H1 (cell line): ENCODE data around the gene IFRD1.

ENCODE experiments used
- CBX8 ChIP-seq: fragments of 300-800, 300-1000 bp; sonication (generic); IDR thresholded peaks from 2 replicates; pipeline ENCODE4 v1.7.1; 2016; ENCODE audit warnings: low read depth, low read length, borderline replicate concordance
- CTCF ChIP-seq, 3 experiments: IDR thresholded peaks; 1 replicate in 2 of 3; 2 replicates in 1 of 3; pipeline versions ENCODE4 v1.5.1 to v1.6.1; 2011; ENCODE audit warnings: low read length in 3 of 3, mild to moderate bottlenecking in 3 of 3, inconsistent platforms in 2 of 3, low read depth in 1 of 3, moderate library complexity in 1 of 3; ENCODE audit not compliant: insufficient read depth in 1 of 3; ENCODE audit errors: control extremely low read depth in 1 of 3
- KDM1A ChIP-seq: fragments of 200-600, 300-600 bp; sonication (generic); IDR thresholded peaks from 2 replicates; pipeline ENCODE4 v1.7.1; 2016; ENCODE audit warnings: mild to moderate bottlenecking, low read length, borderline replicate concordance
- MAX ChIP-seq: IDR thresholded peaks from 2 replicates; pipeline ENCODE4 v1.6.1; 2012; ENCODE audit warnings: inconsistent platforms
- NANOG ChIP-seq: IDR thresholded peaks from 2 replicates; pipeline ENCODE4 v1.6.1; 2011; ENCODE audit warnings: low read length, low read depth, mild to moderate bottlenecking, inconsistent platforms; ENCODE audit not compliant: insufficient read depth, poor library complexity, severe bottlenecking
- POLR2AphosphoS5 ChIP-seq: IDR thresholded peaks from 2 replicates; pipeline ENCODE4 v1.6.1; 2011; ENCODE audit warnings: low read depth, low read length
- SRF ChIP-seq: IDR thresholded peaks from 2 replicates; pipeline ENCODE4 v1.6.1; 2011; ENCODE audit warnings: mild to moderate bottlenecking, low read depth, low read length, moderate library complexity
- TCF12 ChIP-seq: IDR thresholded peaks from 2 replicates; pipeline ENCODE4 v1.6.1; 2011; ENCODE audit warnings: low read depth, mild to moderate bottlenecking, low read length
- TEAD4 ChIP-seq: IDR thresholded peaks from 2 replicates; pipeline ENCODE4 v1.6.1; 2012; ENCODE audit warnings: low read depth, low read length, inconsistent platforms, mixed read lengths
- USF2 ChIP-seq: IDR thresholded peaks from 2 replicates; pipeline ENCODE4 v1.6.1; 2011; ENCODE audit warnings: low read length, improper control_type of control experiment

- TF ChIP-seq CBX8 (no peak), USF2 (no peak), KDM1A (no peak), SRF (no peak), NANOG (no peak), TEAD4 (no peak), POLR2AphosphoS5 (no peak), CTCF (IDR thresholded peaks at IDR 0.05; ENCODE audit: control extremely low read depth in 1 of 3, insufficient read depth in 1 of 3, low read depth in 1 of 3, low read length in 3 of 3) (no peak), TCF12 (no peak), MAX (no peak)
Observed at GRCh38 chr7:112448891-112449290, 1.4 kb upstream of the IFRD1 start.
